ENCODE results near the gene ATP13A2.

ATP13A2 gene

DNA sequence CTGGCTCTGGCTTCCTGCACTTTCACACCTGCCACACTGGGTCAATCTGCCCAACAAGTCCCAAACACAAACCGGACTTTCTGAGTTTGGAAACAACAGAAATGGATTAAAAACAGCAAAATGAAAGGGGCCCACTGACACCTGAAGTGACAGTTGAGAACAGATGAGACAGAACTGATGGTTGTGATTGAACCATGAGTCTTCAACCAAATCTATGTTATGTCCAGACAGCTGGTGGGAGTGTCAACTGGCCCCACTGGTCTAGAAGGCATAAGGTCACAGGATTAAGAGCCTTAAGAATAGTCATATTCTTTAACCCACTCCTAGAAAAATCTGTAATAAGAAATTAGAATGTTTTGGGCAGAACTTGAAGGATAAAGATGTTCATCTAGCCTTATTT, 13.0 kb upstream of the ATP13A2 start:
- Histone ChIP-seq H3K9ac (ENCODE audit: low read length) (no peak overlapping the region), H3K27ac (ENCODE audit: low read depth, low read length) (no peak overlapping the region), H3K36me3 (ENCODE audit: control insufficient read depth, insufficient read depth, low read length) (peaks cover 49% of the 10 kb centered on the region)

DNA sequence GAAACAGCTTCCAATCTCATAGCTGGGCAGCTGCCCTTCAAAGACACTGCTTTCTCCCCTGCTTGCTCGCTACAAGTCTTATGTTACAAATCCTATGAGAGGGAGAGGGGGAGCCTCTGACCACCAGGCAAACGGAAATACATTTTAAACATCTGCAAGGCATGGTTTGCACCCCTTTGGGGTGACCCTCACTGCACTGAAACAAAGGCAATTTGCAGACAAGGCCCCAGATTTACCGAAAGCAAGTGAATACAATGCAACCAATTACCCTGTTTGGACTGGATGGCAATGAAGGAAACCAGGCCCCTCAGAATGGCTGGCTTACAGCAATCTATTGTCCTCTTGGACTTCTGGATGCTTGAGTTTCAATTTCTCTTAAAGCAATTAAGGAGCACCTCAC, 11.8 kb upstream of the ATP13A2 start:
- no peak overlapping the region for H3K9ac ChIP-seq (ENCODE audit: low read length)
- H3K27ac ChIP-seq (ENCODE audit: low read depth, low read length) = no peak overlapping the region
- peaks cover 52% of the 10 kb centered on the region for H3K36me3 ChIP-seq (ENCODE audit: control insufficient read depth, insufficient read depth, low read length)

More for the DNA sequence above, 13.0 kb upstream of the ATP13A2 start:
- Histone ChIP-seq H3K4me3 (ENCODE audit: low read length) (no peak overlapping the region), H3K27me3 (ENCODE audit: control insufficient read depth, insufficient read depth, low read length) (no peaks in the 10 kb centered on the region), H3K4me1 (ENCODE audit: control insufficient read depth, insufficient read depth, low read length) (no peaks in the 10 kb centered on the region)

DNA sequence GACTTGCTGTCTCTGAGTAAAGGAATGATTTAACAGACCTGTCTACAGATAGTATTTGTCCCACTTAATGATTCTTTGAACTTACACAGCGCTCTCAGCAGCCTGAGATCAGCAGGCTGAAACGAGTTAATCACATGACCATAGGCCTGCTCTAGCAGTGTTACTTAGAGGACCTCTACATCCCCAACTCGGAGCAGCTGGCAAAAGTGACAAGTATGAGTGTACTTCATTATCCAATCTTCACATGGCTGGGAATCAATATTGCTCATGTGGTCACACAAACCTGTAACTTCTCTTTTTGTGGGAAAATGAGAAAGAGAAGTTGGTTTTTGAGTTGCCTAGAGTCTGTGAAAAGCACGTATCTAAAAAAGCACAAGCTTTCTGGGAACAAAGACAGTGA, 11.4 kb upstream of the ATP13A2 start:
- Histone ChIP-seq H3K36me3 (ENCODE audit: control insufficient read depth, insufficient read depth, low read length) (peaks cover 51% of the 10 kb centered on the region), H3K27ac (ENCODE audit: low read depth, low read length) (no peak overlapping the region), H3K9ac (ENCODE audit: low read length) (no peak overlapping the region), H3K4me1 (ENCODE audit: control insufficient read depth, insufficient read depth, low read length) (no peaks in the 10 kb centered on the region), H3K27me3 (ENCODE audit: control insufficient read depth, insufficient read depth, low read length) (no peaks in the 10 kb centered on the region), H3K4me3 (ENCODE audit: low read length) (no peak overlapping the region)

More for the DNA sequence above, 11.8 kb upstream of the ATP13A2 start:
- Histone ChIP-seq H3K27me3 (ENCODE audit: control insufficient read depth, insufficient read depth, low read length) (no peaks in the 10 kb centered on the region), H3K4me3 (ENCODE audit: low read length) (no peak overlapping the region), H3K4me1 (ENCODE audit: control insufficient read depth, insufficient read depth, low read length) (no peaks in the 10 kb centered on the region)

DNA sequence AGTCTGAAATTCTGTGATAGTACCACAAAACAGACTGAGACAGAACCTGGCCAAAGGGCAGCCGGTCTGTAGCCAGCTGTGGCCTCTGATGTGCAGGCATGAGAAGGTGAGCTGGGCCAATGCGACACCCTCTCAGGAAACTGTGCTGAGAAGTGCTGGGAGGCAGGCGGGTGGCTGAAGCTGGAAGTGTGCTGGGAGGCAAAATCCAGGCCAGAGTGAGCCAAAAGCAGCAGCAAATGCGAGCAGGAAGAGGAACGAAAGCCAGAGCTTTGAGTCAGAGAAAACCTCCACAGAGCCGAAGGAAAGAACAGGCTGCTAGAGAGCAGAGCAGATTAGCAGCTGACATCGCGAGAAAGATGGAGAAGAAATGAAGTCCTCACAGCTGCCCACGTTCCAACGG, 10.2 kb upstream of the ATP13A2 start:
- H3K27ac ChIP-seq (ENCODE audit: low read depth, low read length) = no peak overlapping the region
- H3K36me3 ChIP-seq (ENCODE audit: control insufficient read depth, insufficient read depth, low read length) = peaks cover 40% of the 10 kb centered on the region
- no peak overlapping the region for H3K9ac ChIP-seq (ENCODE audit: low read length)
- H3K4me1 ChIP-seq (ENCODE audit: control insufficient read depth, insufficient read depth, low read length) = no peaks in the 10 kb centered on the region
- no peaks in the 10 kb centered on the region for H3K27me3 ChIP-seq (ENCODE audit: control insufficient read depth, insufficient read depth, low read length)
- no peak overlapping the region for H3K4me3 ChIP-seq (ENCODE audit: low read length)

DNA sequence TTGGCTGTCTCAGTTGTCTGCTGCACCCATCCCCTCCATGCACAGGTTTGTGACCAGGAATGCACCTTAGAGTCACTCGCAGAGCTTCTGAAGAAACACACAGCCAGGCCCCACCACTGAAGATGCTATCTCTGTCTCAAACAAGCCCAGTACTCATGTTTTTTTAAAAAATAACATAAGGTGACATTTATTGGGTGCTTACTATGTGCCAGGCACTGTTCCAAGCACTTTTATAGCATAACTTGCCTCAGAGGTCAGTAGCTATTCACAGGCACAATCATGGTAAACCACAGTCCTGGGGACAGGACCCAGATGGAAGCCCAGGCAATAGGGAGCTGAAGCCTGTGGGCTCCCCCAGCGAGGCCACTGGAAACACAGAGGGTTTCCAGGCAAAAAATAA, 8.8 kb upstream of the ATP13A2 start:
- Histone ChIP-seq H3K9ac (ENCODE audit: low read length) (no peak overlapping the region), H3K4me1 (ENCODE audit: control insufficient read depth, insufficient read depth, low read length) (no peaks in the 10 kb centered on the region), H3K27ac (ENCODE audit: low read depth, low read length) (no peak overlapping the region), H3K4me3 (ENCODE audit: low read length) (no peak overlapping the region), H3K36me3 (ENCODE audit: control insufficient read depth, insufficient read depth, low read length) (peaks cover 35% of the 10 kb centered on the region), H3K27me3 (ENCODE audit: control insufficient read depth, insufficient read depth, low read length) (no peaks in the 10 kb centered on the region)

DNA sequence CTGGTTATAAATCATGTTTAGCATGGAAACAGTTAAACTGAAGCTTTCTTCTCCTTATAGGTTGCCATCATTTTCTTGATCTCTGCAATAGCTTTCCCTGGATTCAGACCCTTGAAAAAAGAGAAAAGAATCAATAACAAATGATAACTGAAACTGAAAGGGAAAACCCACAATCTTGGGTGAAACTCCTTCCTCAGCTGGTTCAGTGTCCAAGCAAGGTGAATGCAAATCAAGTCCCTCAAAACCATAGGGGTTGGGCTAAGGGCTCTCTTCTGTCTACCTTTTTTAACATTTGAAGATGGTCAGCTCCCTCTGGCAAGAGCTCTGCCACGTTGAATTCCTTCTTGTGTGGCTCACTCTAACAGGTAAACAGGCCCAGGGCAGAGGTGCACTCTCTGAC, 7.1 kb upstream of the ATP13A2 start:
- Histone ChIP-seq H3K4me3 (ENCODE audit: low read length) (no peak overlapping the region), H3K36me3 (ENCODE audit: control insufficient read depth, insufficient read depth, low read length) (peaks cover 33% of the 10 kb centered on the region), H3K4me1 (ENCODE audit: control insufficient read depth, insufficient read depth, low read length) (no peaks in the 10 kb centered on the region), H3K9ac (ENCODE audit: low read length) (no peak overlapping the region), H3K27me3 (ENCODE audit: control insufficient read depth, insufficient read depth, low read length) (no peaks in the 10 kb centered on the region), H3K27ac (ENCODE audit: low read depth, low read length) (no peak overlapping the region)

DNA sequence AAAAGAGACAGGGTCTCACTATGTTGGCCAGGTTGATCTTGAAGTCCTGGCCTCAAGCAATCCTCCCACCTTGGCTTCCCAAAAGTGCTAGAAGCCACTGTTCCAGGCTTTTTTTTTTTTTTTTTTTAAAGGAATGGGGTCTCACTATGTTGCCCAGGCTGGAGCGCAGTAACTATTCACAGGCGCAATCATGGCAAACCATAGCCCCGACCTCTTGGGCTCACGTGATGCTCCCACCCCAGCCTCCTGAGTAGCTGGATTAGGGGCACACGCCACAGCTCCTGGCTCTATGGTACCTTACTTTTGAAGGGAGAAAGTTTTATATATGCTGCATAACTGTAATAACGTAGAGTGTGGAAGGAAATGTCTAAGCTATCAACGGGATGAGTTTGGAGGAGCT, 5.7 kb upstream of the ATP13A2 start:
- Histone ChIP-seq H3K4me3 (ENCODE audit: low read length) (no peak overlapping the region), H3K9ac (ENCODE audit: low read length) (no peak overlapping the region), H3K27ac (ENCODE audit: low read depth, low read length) (no peak overlapping the region), H3K36me3 (ENCODE audit: control insufficient read depth, insufficient read depth, low read length) (peaks cover 21% of the 10 kb centered on the region), H3K27me3 (ENCODE audit: control insufficient read depth, insufficient read depth, low read length) (no peaks in the 10 kb centered on the region), H3K4me1 (ENCODE audit: control insufficient read depth, insufficient read depth, low read length) (no peaks in the 10 kb centered on the region)

DNA sequence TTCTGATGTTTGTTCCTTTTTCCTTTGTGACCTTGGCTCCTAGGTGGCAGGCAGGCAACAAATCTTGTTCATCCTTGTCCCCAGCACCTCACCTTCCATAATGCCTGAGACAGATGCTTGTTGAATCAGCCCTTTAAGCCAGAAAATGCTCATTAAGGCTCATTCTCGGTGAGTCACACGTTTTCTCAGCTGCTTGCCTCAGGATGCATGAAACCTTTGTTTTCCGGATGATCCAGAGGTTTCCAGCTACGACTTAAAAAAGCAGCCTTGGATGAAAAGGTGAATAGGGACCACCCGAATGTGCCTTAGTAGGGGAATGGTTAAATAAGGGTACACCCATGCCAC, 4.6 kb upstream of the ATP13A2 start:
- peaks cover 12% of the 10 kb centered on the region for H3K36me3 ChIP-seq (ENCODE audit: control insufficient read depth, insufficient read depth, low read length)
- H3K27me3 ChIP-seq (ENCODE audit: control insufficient read depth, insufficient read depth, low read length) = no peaks in the 10 kb centered on the region
- H3K27ac ChIP-seq (ENCODE audit: low read depth, low read length) = no peak overlapping the region
- no peaks in the 10 kb centered on the region for H3K4me1 ChIP-seq (ENCODE audit: control insufficient read depth, insufficient read depth, low read length)
- H3K4me3 ChIP-seq (ENCODE audit: low read length) = no peak overlapping the region
- no peak overlapping the region for H3K9ac ChIP-seq (ENCODE audit: low read length)

DNA sequence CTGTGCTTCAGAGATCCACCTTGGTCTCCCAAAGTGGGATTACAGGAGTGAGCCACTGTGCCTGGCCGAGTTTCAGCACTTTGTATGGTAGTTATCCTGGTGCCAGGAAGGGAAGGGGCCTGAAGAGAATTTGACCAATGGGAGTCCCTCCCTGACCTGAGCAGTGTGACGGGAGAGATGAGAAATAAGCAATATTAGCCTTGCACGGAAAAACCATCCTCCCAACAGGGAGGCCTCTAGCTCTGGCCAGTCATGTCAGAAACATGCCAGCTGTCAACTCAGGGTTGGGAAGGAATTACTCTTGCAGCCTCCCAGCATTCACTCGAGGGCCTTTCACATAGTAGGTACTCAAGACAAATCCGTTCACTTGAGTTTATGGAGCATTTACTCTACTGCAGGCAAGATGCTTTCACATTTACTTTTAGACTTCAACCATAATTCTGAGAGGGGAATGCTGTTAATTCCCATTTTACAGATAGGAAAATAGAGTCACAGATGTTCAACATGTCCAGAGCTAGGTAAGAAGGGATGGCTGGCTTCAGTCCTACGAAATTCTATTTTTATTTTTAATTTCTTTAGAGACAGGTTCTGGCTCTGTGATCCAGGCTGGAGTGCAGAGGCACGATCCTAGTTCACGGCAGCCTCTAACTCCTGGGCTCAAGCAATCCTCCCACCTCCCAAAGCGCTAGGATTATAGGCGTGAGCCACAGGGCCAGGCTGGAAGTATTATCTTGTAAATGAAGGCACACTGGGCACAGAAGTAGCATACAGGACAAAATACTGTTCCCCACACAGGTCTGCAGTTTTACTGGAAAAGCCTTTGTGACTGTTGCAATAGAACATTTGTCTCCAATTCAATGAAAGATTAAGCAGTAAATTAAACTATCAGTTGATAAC, 3.2 kb upstream of the ATP13A2 start:
- peaks cover 3% of the 10 kb centered on the region for H3K36me3 ChIP-seq (ENCODE audit: control insufficient read depth, insufficient read depth, low read length)
- H3K27me3 ChIP-seq (ENCODE audit: control insufficient read depth, insufficient read depth, low read length) = no peaks in the 10 kb centered on the region
- no peak overlapping the region for H3K9ac ChIP-seq (ENCODE audit: low read length)
- H3K4me3 ChIP-seq (ENCODE audit: low read length) = no peak overlapping the region
- peaks cover 7% of the 10 kb centered on the region for H3K4me1 ChIP-seq (ENCODE audit: control insufficient read depth, insufficient read depth, low read length)
- H3K27ac ChIP-seq (ENCODE audit: low read depth, low read length) = no peak overlapping the region

DNA sequence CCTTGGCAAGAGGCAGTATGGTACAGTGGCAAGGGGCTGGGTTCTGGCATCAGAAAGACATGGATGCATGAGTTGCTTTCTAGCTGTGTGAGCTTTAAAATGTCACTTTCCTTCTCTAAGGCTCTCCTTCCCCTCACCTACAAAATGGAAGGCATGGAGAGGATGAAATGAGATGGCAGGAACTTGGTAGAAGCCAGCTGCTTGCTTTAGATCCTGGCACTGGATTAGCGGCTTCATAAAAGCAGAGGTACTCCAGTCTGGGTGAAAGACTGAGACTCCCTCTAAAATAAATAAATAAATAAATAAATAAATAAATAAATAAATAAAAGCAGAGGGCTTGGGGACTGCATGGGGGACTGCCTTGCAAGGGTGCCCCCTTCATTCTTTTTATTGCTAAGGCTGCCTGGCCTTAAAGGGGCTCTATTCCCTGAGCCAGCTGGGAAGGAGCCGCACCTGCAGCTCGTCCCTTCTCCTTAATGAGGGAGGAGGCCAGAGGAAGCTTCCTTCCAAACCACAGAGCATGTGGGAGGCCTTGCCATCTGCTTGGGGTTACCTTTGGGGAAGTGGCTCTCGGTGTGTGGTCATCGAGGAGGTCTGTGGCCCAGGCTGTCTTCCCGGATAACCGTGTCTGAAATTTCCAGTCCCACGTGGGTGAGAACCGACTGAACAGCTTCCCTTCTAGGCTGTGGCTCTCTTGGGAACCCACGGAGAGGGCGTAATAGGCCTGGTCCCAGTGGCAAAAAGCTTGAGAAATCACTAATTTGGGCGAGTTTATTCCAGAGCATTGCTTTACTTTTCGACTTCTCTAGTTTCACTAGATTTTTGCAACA, 2.0 kb upstream of the ATP13A2 start:
- H3K9ac ChIP-seq (ENCODE audit: low read length) = no peak overlapping the region
- H3K36me3 ChIP-seq (ENCODE audit: control insufficient read depth, insufficient read depth, low read length) = no peaks in the 10 kb centered on the region
- no peak overlapping the region for H3K27ac ChIP-seq (ENCODE audit: low read depth, low read length)
- H3K4me1 ChIP-seq (ENCODE audit: control insufficient read depth, insufficient read depth, low read length) = peaks cover 7% of the 10 kb centered on the region
- no peaks in the 10 kb centered on the region for H3K27me3 ChIP-seq (ENCODE audit: control insufficient read depth, insufficient read depth, low read length)
- H3K4me3 ChIP-seq (ENCODE audit: low read length) = no peak overlapping the region

DNA sequence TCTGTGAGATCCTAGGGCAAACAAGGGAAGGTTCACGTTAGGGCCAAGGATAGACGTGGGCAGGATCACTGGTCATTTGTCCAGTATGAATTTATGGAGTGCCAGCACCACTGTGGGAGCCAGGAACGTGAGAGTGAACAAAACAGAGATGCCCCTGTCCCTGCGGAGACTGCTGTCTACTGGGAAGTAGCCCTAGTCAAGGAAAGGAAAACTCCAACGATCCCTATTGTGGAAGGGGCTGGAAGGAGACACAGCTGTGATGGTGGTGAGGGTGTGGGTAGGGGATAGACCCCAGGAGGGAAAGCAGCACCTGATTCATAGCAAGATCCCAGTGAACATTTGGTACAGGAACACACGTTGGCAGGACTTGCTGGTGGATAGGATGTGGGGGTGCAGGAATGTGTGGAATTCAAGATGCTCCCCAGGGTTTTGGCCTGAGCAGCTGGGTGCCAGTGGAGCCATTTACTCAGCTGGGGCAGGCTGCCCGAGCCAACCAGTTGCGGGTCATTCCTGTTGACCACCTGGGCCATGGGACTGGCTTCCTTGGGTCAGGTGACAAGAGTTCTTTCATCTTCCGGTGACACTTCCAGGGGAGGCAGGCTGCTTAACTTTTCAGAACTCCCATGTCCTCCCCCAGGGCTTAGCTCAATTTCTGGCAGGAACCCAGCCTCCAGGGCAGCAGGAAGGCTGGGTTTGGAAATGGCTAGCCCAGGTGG, 1.2 kb upstream of the ATP13A2 start:
- H3K4me3 ChIP-seq (ENCODE audit: low read length) = no peak overlapping the region
- H3K27me3 ChIP-seq (ENCODE audit: control insufficient read depth, insufficient read depth, low read length) = no peaks in the 10 kb centered on the region
- no peak overlapping the region for H3K9ac ChIP-seq (ENCODE audit: low read length)
- H3K4me1 ChIP-seq (ENCODE audit: control insufficient read depth, insufficient read depth, low read length) = peaks cover 7% of the 10 kb centered on the region
- no peaks in the 10 kb centered on the region for H3K36me3 ChIP-seq (ENCODE audit: control insufficient read depth, insufficient read depth, low read length)
- no peak overlapping the region for H3K27ac ChIP-seq (ENCODE audit: low read depth, low read length)

DNA sequence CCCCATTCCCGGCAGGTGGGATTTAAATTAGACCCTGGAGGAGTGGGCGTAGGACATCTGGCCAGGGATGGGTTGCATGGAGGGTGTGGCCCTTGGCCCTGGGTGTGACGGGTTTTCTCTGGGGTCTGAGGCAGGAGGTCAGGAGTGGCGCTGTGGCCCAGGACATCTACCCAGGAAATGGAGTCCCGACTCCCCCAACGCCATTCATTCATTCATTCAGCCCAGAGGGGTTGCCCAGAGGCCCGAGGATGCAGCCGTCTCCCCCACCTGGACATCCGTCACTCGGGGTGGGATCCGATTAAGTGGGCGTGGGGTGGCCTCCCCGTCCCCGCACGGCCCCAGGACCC, 663 bp downstream of the ATP13A2 start:
- H3K4me3 ChIP-seq (ENCODE audit: low read length) = peak overlapping the region; percentile 61
- H3K9ac ChIP-seq (ENCODE audit: low read length) = no peak overlapping the region
- no peaks in the 10 kb centered on the region for H3K36me3 ChIP-seq (ENCODE audit: control insufficient read depth, insufficient read depth, low read length)
- H3K27me3 ChIP-seq (ENCODE audit: control insufficient read depth, insufficient read depth, low read length) = no peaks in the 10 kb centered on the region
- peaks cover 7% of the 10 kb centered on the region for H3K4me1 ChIP-seq (ENCODE audit: control insufficient read depth, insufficient read depth, low read length)
- no peak overlapping the region for H3K27ac ChIP-seq (ENCODE audit: low read depth, low read length)

Data from rectal smooth muscle tissue (tissue), 1 donor.